ENCODE data around the gene DOCK1.

GRCh38 chr10:127033216-127034033 lies 128.2 kb downstream of the DOCK1 start:
- TF ChIP-seq CTCF (IDR thresholded peaks at IDR 0.05; ENCODE audit: borderline replicate concordance, extremely low read depth, low read length, poor library complexity, severe bottlenecking) (no peak), EZH2 (IDR thresholded peaks at IDR 0.05; ENCODE audit: borderline replicate concordance, low read depth, low read length, severe bottlenecking) (no peak)

Data from DND-41 (cell line).